C4-2B (cell line): Measurements from ENCODE around the gene USP6NL.

ENCODE experiments used
- ZFX ChIP-seq: fragments of 450-650 bp; IDR thresholded peaks from 2 replicates; pipeline ENCODE4 v1.6.1; 2017
- TF ChIP-seq, protein P1 (sequence below): fragments of 450-650 bp; conservative IDR thresholded peaks from 2 replicates; pipeline ENCODE4 v1.5.1; 2017; ENCODE audit warnings: mild to moderate bottlenecking

DNA sequence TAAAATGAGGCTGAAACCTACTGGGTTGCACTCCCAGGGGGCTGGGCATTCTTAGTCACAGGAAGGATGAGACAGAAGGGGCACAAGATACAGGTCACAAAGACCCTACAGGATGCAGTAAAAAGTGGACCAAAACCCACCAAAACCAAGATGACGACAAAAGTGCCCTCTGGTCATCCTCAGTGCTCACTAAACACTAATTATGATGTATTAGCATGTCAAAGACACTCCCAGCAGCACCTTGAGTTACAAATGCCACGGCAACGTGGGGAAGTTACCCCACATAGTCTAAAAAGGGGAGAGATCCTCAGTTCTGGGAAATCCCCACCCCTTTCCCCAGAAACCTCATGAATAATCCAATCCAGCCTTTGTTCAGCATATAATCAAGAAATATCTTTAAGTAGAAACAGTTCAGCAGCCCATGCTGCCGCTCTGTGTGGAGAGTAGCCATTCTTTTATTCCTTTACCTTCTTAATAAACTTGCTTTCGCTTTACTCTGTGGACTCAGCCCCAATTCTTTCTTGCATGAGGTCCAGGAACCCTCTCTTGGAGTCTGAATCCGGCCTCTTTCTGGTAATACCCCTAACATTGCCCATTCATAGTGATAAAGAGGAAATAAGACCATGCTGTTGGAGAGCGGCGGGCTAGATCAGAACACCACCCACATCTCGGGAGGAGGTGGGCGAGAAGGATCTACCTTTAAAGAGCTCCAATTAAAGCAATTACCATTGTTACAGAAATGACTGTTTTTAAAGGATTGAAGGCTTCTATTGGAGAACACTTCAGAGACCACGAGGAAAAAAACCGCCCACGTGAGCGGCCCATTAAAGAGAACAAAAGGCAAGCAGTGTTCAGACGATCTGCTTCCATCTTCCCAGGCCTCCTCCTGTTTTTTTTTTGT, 170.9 kb downstream of the USP6NL start:
- TF ChIP-seq, protein P1, sequence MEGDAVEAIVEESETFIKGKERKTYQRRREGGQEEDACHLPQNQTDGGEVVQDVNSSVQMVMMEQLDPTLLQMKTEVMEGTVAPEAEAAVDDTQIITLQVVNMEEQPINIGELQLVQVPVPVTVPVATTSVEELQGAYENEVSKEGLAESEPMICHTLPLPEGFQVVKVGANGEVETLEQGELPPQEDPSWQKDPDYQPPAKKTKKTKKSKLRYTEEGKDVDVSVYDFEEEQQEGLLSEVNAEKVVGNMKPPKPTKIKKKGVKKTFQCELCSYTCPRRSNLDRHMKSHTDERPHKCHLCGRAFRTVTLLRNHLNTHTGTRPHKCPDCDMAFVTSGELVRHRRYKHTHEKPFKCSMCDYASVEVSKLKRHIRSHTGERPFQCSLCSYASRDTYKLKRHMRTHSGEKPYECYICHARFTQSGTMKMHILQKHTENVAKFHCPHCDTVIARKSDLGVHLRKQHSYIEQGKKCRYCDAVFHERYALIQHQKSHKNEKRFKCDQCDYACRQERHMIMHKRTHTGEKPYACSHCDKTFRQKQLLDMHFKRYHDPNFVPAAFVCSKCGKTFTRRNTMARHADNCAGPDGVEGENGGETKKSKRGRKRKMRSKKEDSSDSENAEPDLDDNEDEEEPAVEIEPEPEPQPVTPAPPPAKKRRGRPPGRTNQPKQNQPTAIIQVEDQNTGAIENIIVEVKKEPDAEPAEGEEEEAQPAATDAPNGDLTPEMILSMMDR: no peak
- TF ChIP-seq ZFX: no peak
